AG09319 (cell line): Measurements from ENCODE around the gene CADM3.

Experiments
- DNase-seq: peaks from one replicate; pipeline ENCODE4 v3.0.0-alpha.2; 2010; ENCODE audit warnings: low read depth; ENCODE audit errors: extremely low read depth
- TF ChIP-seq, protein P1 (sequence below): IDR thresholded peaks from 2 replicates; pipeline ENCODE4 v1.5.1; 2011; ENCODE audit warnings: low read depth, mild to moderate bottlenecking, inconsistent platforms, low read length, moderate library complexity

The CADM3 gene

DNA sequence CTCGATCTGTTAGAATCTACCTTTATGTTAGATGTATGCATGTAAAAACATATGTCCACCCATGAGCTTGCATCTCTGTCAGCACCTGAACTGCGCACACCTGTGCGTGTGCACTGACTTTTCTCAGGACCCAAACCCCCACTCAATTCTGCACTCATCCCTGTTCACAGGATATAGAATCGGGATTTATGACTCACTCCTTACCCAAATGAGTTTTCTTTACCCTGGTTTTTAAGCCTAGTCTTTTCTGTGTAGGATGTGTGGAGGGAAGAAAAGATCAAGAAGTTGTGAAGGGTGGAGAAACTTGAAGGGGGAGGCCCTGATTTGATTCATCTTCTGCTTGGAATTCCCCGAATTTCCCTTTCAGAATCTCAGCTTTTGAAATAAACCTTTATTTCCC is 35.7 kb downstream of the CADM3 start:
- TF ChIP-seq, protein P1, sequence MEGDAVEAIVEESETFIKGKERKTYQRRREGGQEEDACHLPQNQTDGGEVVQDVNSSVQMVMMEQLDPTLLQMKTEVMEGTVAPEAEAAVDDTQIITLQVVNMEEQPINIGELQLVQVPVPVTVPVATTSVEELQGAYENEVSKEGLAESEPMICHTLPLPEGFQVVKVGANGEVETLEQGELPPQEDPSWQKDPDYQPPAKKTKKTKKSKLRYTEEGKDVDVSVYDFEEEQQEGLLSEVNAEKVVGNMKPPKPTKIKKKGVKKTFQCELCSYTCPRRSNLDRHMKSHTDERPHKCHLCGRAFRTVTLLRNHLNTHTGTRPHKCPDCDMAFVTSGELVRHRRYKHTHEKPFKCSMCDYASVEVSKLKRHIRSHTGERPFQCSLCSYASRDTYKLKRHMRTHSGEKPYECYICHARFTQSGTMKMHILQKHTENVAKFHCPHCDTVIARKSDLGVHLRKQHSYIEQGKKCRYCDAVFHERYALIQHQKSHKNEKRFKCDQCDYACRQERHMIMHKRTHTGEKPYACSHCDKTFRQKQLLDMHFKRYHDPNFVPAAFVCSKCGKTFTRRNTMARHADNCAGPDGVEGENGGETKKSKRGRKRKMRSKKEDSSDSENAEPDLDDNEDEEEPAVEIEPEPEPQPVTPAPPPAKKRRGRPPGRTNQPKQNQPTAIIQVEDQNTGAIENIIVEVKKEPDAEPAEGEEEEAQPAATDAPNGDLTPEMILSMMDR: no peak

DNA sequence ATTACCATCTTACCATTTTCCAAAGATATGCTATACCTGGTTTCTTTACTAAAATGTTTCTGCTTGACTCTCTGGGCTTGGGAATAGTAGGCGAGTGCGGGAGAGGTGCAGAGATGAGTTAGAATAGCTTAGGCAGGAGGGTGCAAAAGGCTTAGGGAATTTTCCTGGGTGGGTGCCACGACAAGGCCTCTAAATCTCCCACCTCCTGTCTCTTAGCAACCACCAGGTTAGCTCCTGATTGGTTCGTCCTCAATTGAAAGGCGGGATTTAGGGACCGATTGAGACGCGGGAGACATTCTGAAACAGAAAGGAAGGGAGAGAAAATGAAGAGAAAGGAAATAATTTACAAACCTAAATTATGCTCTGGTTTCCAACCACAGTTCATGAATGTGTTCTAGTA is 36.4 kb downstream of the CADM3 start:
- TF ChIP-seq, protein P1: no peak
- DNase-seq: no peak

More for the DNA sequence above, 35.7 kb downstream of the CADM3 start:
- DNase-seq: no peak

DNA sequence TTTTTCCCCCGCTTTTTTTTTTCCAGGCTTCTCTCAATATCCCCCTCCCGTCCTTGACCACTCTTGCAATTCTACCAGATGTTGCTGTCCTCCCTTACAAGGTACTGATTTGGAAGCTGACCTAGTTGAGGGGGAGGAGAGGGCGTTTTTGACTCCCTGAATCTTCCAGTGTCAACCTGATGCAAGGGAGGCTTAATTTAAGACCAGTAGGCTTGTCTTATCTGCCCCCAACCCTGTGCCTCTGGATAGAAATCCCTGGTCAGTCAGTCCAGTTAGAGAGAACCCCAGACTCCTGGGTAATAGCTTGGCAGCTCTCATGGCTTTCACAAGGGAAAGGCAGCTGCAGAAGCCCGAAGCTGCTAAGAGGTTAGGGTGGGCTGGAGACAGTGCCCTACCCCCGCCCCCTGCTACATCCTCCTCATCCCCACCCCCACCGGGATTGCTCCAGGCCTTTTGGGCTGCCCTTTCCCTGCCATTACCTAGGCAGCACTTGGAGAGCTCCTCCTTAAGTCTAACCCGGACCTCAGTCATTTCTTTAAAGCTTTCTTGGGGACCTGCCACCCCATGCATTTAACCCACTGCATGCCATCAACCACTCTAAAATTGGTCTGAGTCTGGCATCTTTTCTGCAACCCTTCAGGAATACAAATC is 36.9 kb downstream of the CADM3 start:
- DNase-seq: no peak
- TF ChIP-seq, protein P1: no peak

GRCh38 chr1:159209061-159209460 is 37.6 kb downstream of the CADM3 start:
- TF ChIP-seq, protein P1: no peak
- no peak for DNase-seq

- DNase-seq: no peak
- TF ChIP-seq, protein P1: peak; percentile 80
Measured at GRCh38 chr1:159211331-159212136, 40.1 kb downstream of the CADM3 start.

GRCh38 chr1:159212596-159212995 is 41.2 kb downstream of the CADM3 start:
- TF ChIP-seq, protein P1: no peak
- no peak for DNase-seq

DNA sequence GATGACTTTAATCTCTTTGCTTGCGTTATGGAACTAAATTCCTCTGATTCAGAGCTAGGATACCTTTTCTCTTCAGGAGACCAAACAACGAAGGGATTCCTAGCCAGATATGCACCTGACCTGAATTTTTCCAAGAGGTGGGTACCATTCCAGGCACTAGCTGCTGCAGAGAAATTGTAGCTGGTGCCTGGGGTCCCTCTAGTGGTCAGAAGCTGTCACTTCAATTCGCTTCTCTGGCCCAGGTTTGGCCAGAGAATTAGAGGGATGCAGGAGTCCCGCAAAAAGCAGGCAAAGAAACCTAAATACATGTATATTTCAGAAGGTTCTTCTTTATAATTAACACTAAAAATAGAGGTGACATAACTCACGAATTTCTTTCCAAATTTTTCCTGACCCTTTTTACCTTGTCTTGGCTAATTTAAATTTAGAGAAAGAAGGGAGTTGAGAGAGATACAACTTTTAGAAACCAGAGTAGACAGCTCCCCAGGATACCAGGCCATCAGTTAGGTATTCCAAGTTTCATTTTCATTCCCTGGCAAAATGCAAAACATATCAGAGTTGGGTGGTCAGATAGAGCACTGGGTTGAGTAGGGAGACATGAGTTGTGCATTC is 42.8 kb downstream of the CADM3 start:
- no peak for DNase-seq
- TF ChIP-seq, protein P1: peak; percentile 98
